ENCODE data around the gene MAD2L1BP. TPM values are rescaled to one million over a fixed set of nuclear protein-coding genes. Genes with fewer than 3 reads are reported as not detected.
A peak's percentile ranks its signal among the peaks of the same experiment; 100 is the strongest.
"Not testable (repeated sequence)": the region's sequence is repeated elsewhere in the genome, so short reads cannot be mapped to it uniquely, and the experiment has no call there.

Gene MAD2L1BP
- total RNA-seq, 6 donors from 2014 or later = 16.8 to 66.4 (median 24.9) TPM

- H3K27me3 ChIP-seq = no peaks in the 10 kb centered on the region
- peaks cover 9 to 22% (median 21%) of the 10 kb centered on the region in 4 donors for H3K36me3 ChIP-seq
- peaks cover 23 to 35% (median 29%) of the 10 kb centered on the region in 4 donors for H3K4me1 ChIP-seq
- 0 to 1% methylated on average over 21 to 24 of the region's 46 CpGs for WGBS, 2 donors
- H3K4me3 ChIP-seq = peak within 1 kb of the TSS; percentile 81 to 97 (median 88)
- TF ChIP-seq POLR2A (IDR thresholded peaks at IDR 0.05) (peak in 2 of 4 donors; percentile 35 to 64), EP300 (IDR thresholded peaks at IDR 0.05) (peak in 1 of 4 donors; percentile 38), POLR2AphosphoS5 (IDR thresholded peaks at IDR 0.05) (peak; percentile 83 to 88), CTCF (IDR thresholded peaks at IDR 0.05) (no peak)
- DNase-seq (peak; percentile 97 to 100), ATAC-seq (ENCODE audit: low FRiP score in 2 of 2) (peak; percentile 95 to 98)
- H3K9me3 ChIP-seq = no peaks in the 10 kb centered on the region
- peak within 1 kb of the TSS; percentile 94 to 97 (median 95) for H3K27ac ChIP-seq
These were observed 6.5 kb upstream of the MAD2L1BP start, which contains the start of gene GTPBP2 for GRCh38 chr6:43629104-43629504. GTPBP2 (minus strand) TSS chr6:43629264; CDS start chr6:43629162, 102 bp downstream.

- no peaks in the 10 kb centered on the region for H3K27me3 ChIP-seq
- whole genome bisulfite sequencing, 2 donors = 0 to 1% methylated on average over 39 to 41 of the region's 41 CpGs
- H3K4me3 ChIP-seq = peak overlapping the region; percentile 81 to 97 (median 88)
- H3K36me3 ChIP-seq = peaks cover 3 to 16% (median 15%) of the 10 kb centered on the region in 4 donors
- peak; percentile 94 to 96 for ATAC-seq (ENCODE audit: low FRiP score in 2 of 2)
- TF ChIP-seq EP300 (IDR thresholded peaks at IDR 0.05) (peak in 2 of 4 donors; percentile 6 to 58), POLR2AphosphoS5 (IDR thresholded peaks at IDR 0.05) (peak; percentile 77 to 89), POLR2A (IDR thresholded peaks at IDR 0.05) (peak in 3 of 4 donors; percentile 32 to 85 (median 75)), CTCF (IDR thresholded peaks at IDR 0.05) (peak in 2 of 6 experiments; percentile 8 to 11)
- H3K4me1 ChIP-seq = peaks cover 23 to 35% (median 29%) of the 10 kb centered on the region in 4 donors
- peak overlapping the region; percentile 94 to 97 (median 95) for H3K27ac ChIP-seq
- H3K9me3 ChIP-seq = no peaks in the 10 kb centered on the region
- DNase-seq = peak; percentile 88 to 96
These were observed 5.9 kb upstream of the MAD2L1BP start for GRCh38 chr6:43629505-43630300.

- H3K27me3 ChIP-seq = no peaks in the 10 kb centered on the region
- no peak overlapping the region for H3K4me3 ChIP-seq
- peaks cover 0 to 2% (median 1%) of the 10 kb centered on the region in 4 donors for H3K36me3 ChIP-seq
- DNase-seq (no peak), ATAC-seq (ENCODE audit: low FRiP score in 2 of 2) (no peak)
- H3K4me1 ChIP-seq = peaks cover 26 to 38% (median 29%) of the 10 kb centered on the region in 4 donors
- H3K27ac ChIP-seq = peak overlapping the region in 2 of 4 donors; percentile 30 to 94
- 94 to 100% methylated on average over 1 of the region's 1 CpG for WGBS, 2 donors
- no peaks in the 10 kb centered on the region for H3K9me3 ChIP-seq
- TF ChIP-seq EP300 (IDR thresholded peaks at IDR 0.05) (no peak), POLR2A (IDR thresholded peaks at IDR 0.05) (no peak), POLR2AphosphoS5 (IDR thresholded peaks at IDR 0.05) (no peak), CTCF (IDR thresholded peaks at IDR 0.05) (no peak)
These were observed 4.5 kb upstream of the MAD2L1BP start for GRCh38 chr6:43630980-43631619.

- H3K4me1 ChIP-seq = peaks cover 29 to 38% (median 30%) of the 10 kb centered on the region in 4 donors
- not testable (repeated sequence) for H3K27me3 ChIP-seq; H3K36me3 ChIP-seq; DNase-seq; H3K4me3 ChIP-seq; H3K27ac ChIP-seq; H3K9me3 ChIP-seq; ATAC-seq (ENCODE audit: low FRiP score in 2 of 2)
- 92 to 95% methylated on average over 7 of the region's 7 CpGs for WGBS, 2 donors
These were observed 2.6 kb upstream of the MAD2L1BP start for GRCh38 chr6:43633002-43633401.

GRCh38 chr6:43634702-43635303 is 837 bp upstream of the MAD2L1BP start:
- peaks cover 33 to 48% (median 38%) of the 10 kb centered on the region in 4 donors for H3K4me1 ChIP-seq
- H3K9me3 ChIP-seq = no peaks in the 10 kb centered on the region
- H3K27me3 ChIP-seq = no peaks in the 10 kb centered on the region
- peak overlapping the region in 1 of 4 donors; percentile 64 for H3K4me3 ChIP-seq
- peaks cover 3 to 19% (median 10%) of the 10 kb centered on the region in 4 donors for H3K36me3 ChIP-seq
- DNase-seq = no peak
- 80 to 85% methylated on average over 9 of the region's 9 CpGs for WGBS, 2 donors
- TF ChIP-seq CTCF (IDR thresholded peaks at IDR 0.05) (no peak), EP300 (IDR thresholded peaks at IDR 0.05) (no peak)
- peak overlapping the region; percentile 84 to 92 (median 90) for H3K27ac ChIP-seq
- ATAC-seq (ENCODE audit: low FRiP score in 2 of 2) = no peak

Measured in upper lobe of left lung (tissue), 6 donors.